ENCODE measurements around the gene ALDOA. TPM values are rescaled to one million over a fixed set of nuclear protein-coding genes. Genes with fewer than 3 reads are reported as not detected.

ALDOA gene
- total RNA-seq, 1 donor from 2014 or later: 611 TPM

GRCh38 chr16:30030841-30031413 is 34.6 kb upstream of the ALDOA start, which contains the start of gene TLCD3B:
Gene TLCD3B, minus strand, starts transcription at chr16:30031271. Its CDS starts 744 bp downstream, at chr16:30030527.
- ATAC-seq (ENCODE audit: low read depth): no peak

GRCh38 chr16:30031477-30031918 is 34.1 kb upstream of the ALDOA start:
- ATAC-seq (ENCODE audit: low read depth): no peak
- POLR2A ChIA-PET: interaction anchor here (1.4 to 1.5 kb wide), 2 partner anchors 22 to 34 kb away, joined by 3 to 5 read pairs; partner anchors contain the start of gene ALDOA
- no peak for DNase-seq
- no peaks in the 10 kb centered on the region for H3K36me3 Mint-ChIP-seq (ENCODE audit: low read depth)
- H3K9me3 Mint-ChIP-seq: no peaks in the 10 kb centered on the region
- intact Hi-C loops (cut with micrococcal nuclease): no loop called here
- H3K27me3 Mint-ChIP-seq: peaks cover 59% of the 10 kb centered on the region
- H3K4me3 Mint-ChIP-seq: no peak overlapping the region
- H3K27ac Mint-ChIP-seq: no peak overlapping the region
- no peak for TF ChIP-seq CTCF (IDR thresholded peaks at IDR 0.05)
- CTCF ChIA-PET: interaction anchor here (0.8 to 2.2 kb wide), 5 partner anchors 34 to 335 kb away, joined by 3 to 9 read pairs (median 3); partner anchors contain the start of genes ALDOA and KIF22
- peaks cover 8% of the 10 kb centered on the region for H3K4me1 Mint-ChIP-seq

More at GRCh38 chr16:30030841-30031413, 34.6 kb upstream of the ALDOA start, which contains the start of gene TLCD3B:
- Mint-ChIP-seq H3K4me1 (peaks cover 8% of the 10 kb centered on the region), H3K27me3 (peaks cover 57% of the 10 kb centered on the region), H3K27ac (no peak within 1 kb of the TSS), H3K4me3 (no peak within 1 kb of the TSS), H3K9me3 (no peaks in the 10 kb centered on the region), H3K36me3 (ENCODE audit: low read depth) (no peaks in the 10 kb centered on the region)
- no peak for TF ChIP-seq CTCF (IDR thresholded peaks at IDR 0.05)
- intact Hi-C loops (cut with micrococcal nuclease): no loop called here
- POLR2A ChIA-PET: interaction anchor here (0.7 to 1.5 kb wide), 2 partner anchors 22 to 150 kb away, joined by 3 to 4 read pairs; a partner anchor contains a TSS
- DNase-seq: no peak
- CTCF ChIA-PET: interaction anchor here (0.8 to 2.2 kb wide), 3 partner anchors 34 to 331 kb away, joined by 3 to 9 read pairs (median 8); partner anchors contain the start of genes ALDOA and KIF22

DNA sequence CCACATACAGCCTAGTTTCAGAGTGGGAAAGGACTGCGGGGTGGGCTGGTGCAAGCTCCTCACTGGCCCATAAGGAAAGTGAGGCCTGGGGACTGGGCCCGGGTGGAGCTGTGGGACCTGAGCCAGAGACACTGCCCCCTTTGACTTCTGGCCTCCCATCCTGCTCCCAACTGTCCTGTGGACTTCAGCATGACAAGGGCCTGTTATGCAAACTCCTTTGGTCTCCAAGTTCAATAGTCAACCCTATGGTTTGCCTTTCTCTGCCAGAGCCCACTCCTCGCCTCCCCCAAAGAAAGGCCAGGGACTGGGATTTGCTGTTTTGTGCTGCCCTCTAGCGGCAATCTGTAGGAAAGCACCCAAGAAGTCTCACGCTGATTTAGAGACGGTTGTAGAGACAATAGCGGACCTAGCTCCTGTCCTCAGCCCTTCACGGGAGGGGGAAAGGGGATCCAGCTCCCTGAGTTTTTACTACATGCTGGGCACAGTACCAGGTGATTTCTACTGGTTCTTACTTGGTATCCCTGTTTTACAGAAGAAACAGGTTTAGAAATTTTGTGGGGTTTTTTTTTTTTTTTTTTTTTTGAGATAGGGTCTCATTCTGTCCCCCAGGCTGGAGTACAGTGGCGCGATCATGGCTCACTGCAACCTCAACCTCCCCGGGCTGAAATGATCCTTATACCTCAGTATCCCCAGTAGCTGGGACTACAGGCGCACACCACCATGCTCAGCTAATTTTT is 33.3 kb upstream of the ALDOA start:
- CTCF ChIA-PET: interaction anchor here (0.8 to 2.2 kb wide), 8 partner anchors 21 to 341 kb away, joined by 3 to 9 read pairs (median 4); partner anchors contain the start of genes ALDOA and KIF22
- no peak overlapping the region for H3K4me3 Mint-ChIP-seq

GRCh38 chr16:30033270-30033669 is 32.3 kb upstream of the ALDOA start:
- H3K27me3 Mint-ChIP-seq: peaks cover 44% of the 10 kb centered on the region
- POLR2A ChIA-PET: no interaction called here

More for the DNA sequence above, 33.3 kb upstream of the ALDOA start:
- peak; percentile 26 for TF ChIP-seq CTCF (IDR thresholded peaks at IDR 0.05)
- intact Hi-C loops (cut with micrococcal nuclease): loop anchor here (1.0 kb wide), 1 partner anchor 225 kb away; no protein-coding TSS in a partner anchor
- no peaks in the 10 kb centered on the region for H3K9me3 Mint-ChIP-seq
- H3K4me1 Mint-ChIP-seq: peaks cover 8% of the 10 kb centered on the region
- POLR2A ChIA-PET: interaction anchor here (0.6 to 1.5 kb wide), 5 partner anchors 10 to 618 kb away, joined by 3 to 8 read pairs (median 4); partner anchors contain the start of gene ALDOA
- H3K36me3 Mint-ChIP-seq (ENCODE audit: low read depth): no peaks in the 10 kb centered on the region
- DNase-seq (no peak), ATAC-seq (ENCODE audit: low read depth) (peak; percentile 75)
- no peak overlapping the region for H3K27ac Mint-ChIP-seq
- peaks cover 54% of the 10 kb centered on the region for H3K27me3 Mint-ChIP-seq

More at GRCh38 chr16:30033270-30033669, 32.3 kb upstream of the ALDOA start:
- no peaks in the 10 kb centered on the region for H3K9me3 Mint-ChIP-seq
- CTCF ChIA-PET: interaction anchor here (0.9 to 1.3 kb wide), 2 partner anchors 20 to 238 kb away, joined by 3 to 4 read pairs; a partner anchor contains a TSS
- H3K27ac Mint-ChIP-seq: no peak overlapping the region
- ATAC-seq (ENCODE audit: low read depth) (no peak), DNase-seq (no peak)
- intact Hi-C loops (cut with micrococcal nuclease): no loop called here
- no peak overlapping the region for H3K4me3 Mint-ChIP-seq
- peaks cover 8% of the 10 kb centered on the region for H3K4me1 Mint-ChIP-seq
- no peak for TF ChIP-seq CTCF (IDR thresholded peaks at IDR 0.05)
- H3K36me3 Mint-ChIP-seq (ENCODE audit: low read depth): no peaks in the 10 kb centered on the region

Measured in activated B cell treated with CpG ODN at 0.5 μM for 24 hours (primary cell).